ENCODE results near the gene CDCA3. TPM values are rescaled to one million over a fixed set of nuclear protein-coding genes. Genes with fewer than 3 reads are reported as not detected.

Gene CDCA3
- total RNA-seq, 1 experiment from 2014 or later: 110 TPM

DNA sequence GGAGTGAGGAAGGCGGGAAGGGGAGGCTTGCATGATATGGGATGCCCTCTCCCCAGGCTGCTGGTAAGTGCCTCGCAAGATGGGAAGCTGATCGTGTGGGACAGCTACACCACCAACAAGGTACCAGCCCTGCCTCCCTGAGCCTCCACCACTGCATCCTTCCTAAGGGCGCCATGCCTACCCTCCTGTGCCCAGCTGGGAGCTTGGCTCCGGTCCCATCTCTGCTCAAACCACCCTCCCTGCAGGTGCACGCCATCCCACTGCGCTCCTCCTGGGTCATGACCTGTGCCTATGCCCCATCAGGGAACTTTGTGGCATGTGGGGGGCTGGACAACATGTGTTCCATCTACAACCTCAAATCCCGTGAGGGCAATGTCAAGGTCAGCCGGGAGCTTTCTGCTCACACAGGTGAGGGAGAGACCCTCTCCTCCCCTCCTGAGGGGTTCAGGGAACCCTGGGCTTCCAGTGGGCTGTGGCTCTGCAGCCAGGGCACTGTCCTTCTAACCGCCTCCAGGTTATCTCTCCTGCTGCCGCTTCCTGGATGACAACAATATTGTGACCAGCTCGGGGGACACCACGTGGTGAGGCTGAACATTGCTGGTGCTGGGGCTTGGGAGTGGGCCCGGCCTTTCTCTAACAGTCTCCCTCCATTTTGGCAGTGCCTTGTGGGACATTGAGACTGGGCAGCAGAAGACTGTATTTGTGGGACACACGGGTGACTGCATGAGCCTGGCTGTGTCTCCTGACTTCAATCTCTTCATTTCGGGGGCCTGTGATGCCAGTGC lies 7.8 kb downstream of the CDCA3 start:
- DNase-seq: no peak
- no peaks in the 10 kb centered on the region for H3K27me3 ChIP-seq
- peaks cover 36% of the 10 kb centered on the region for H3K36me3 ChIP-seq
- H3K4me3 ChIP-seq: no peak overlapping the region
- H3K9me3 ChIP-seq: no peaks in the 10 kb centered on the region

GRCh38 chr12:6842075-6842474 lies 9.0 kb downstream of the CDCA3 start:
- no peak for DNase-seq
- no peaks in the 10 kb centered on the region for H3K9me3 ChIP-seq
- peaks cover 24% of the 10 kb centered on the region for H3K36me3 ChIP-seq
- H3K4me3 ChIP-seq: no peak overlapping the region
- H3K27me3 ChIP-seq: no peaks in the 10 kb centered on the region

GRCh38 chr12:6840761-6841515 lies 10.1 kb downstream of the CDCA3 start, which contains the start of gene GNB3:
GNB3 (plus strand) TSS chr12:6840925; CDS start chr12:6841288, 363 bp downstream.
- peaks cover 12% of the 10 kb centered on the region for H3K36me3 ChIP-seq
- no peak for DNase-seq
- no peaks in the 10 kb centered on the region for H3K9me3 ChIP-seq
- no peak within 1 kb of the TSS for H3K4me3 ChIP-seq
- no peaks in the 10 kb centered on the region for H3K27me3 ChIP-seq

DNA sequence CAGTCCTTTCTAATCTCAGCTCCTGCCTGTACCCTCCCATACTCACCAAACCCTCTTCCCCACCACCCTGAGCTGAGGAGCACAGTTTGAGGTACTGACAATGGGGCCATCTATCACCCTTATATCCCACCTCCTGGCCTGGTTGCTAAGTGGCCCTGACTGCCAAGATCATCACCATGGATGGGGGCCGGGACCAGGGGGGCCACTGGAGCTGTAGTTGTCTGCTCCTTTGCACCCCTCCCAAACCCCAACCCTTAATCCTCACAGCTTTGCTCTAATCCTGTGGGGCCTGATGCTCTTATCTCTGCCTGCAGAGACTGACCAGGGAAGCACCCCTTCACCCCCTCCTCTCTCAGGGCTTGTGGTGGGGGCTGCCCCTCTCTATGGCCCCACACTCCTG lies 10.8 kb downstream of the CDCA3 start:
- no peaks in the 10 kb centered on the region for H3K9me3 ChIP-seq
- H3K4me3 ChIP-seq: no peak overlapping the region
- DNase-seq: no peak
- peaks cover 9% of the 10 kb centered on the region for H3K36me3 ChIP-seq
- no peaks in the 10 kb centered on the region for H3K27me3 ChIP-seq

GRCh38 chr12:6839482-6840201 lies 11.4 kb downstream of the CDCA3 start:
- Histone ChIP-seq H3K27me3 (no peaks in the 10 kb centered on the region), H3K9me3 (no peaks in the 10 kb centered on the region), H3K4me3 (no peak overlapping the region), H3K36me3 (peaks cover 7% of the 10 kb centered on the region)
- no peak for DNase-seq

- H3K27me3 ChIP-seq: no peaks in the 10 kb centered on the region
- no peaks in the 10 kb centered on the region for H3K9me3 ChIP-seq
- H3K4me3 ChIP-seq: no peak overlapping the region
- DNase-seq: no peak
- peaks cover 6% of the 10 kb centered on the region for H3K36me3 ChIP-seq
Measured at GRCh38 chr12:6838854-6839253, 12.2 kb downstream of the CDCA3 start.

DNA sequence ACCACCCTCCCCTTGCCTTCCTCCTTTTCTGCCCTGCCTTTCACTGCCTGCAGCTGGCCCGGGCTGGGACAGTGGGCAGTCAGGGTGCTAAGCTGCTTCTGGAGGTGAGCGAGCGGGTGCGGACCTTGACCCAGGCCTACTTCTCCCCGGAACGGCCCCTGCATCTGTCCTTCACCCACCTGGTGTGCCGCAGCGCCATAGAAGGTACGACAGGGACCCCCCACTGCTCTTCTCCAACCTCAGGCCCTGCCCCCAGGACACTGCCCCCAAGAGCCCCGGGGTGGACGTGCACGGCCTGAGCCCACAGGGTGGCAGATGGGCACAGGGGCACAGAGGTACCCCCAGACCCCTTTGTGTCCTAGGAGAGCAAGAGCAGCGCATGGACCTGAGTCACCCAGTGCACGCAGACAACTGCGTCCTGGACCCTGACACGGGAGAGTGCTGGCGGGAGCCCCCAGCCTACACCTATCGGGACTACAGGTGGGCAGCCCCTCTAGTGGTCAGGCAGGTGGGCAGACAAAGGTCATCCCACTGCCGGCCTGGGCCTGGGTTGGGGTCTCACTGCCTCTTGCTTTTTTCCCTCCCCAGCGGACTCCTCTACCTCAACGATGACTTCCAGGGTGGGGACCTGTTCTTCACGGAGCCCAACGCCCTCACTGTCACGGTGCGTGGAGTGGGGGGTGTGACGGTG lies 13.6 kb downstream of the CDCA3 start:
- no peak for DNase-seq
- no peaks in the 10 kb centered on the region for H3K27me3 ChIP-seq
- H3K9me3 ChIP-seq: no peaks in the 10 kb centered on the region
- H3K36me3 ChIP-seq: peaks cover 11% of the 10 kb centered on the region
- H3K4me3 ChIP-seq: no peak overlapping the region

- H3K4me3 ChIP-seq: no peak overlapping the region
- H3K9me3 ChIP-seq: no peaks in the 10 kb centered on the region
- no peak for DNase-seq
- peaks cover 8% of the 10 kb centered on the region for H3K36me3 ChIP-seq
- H3K27me3 ChIP-seq: no peaks in the 10 kb centered on the region
Measured at GRCh38 chr12:6836851-6837250, 14.2 kb downstream of the CDCA3 start.

- Histone ChIP-seq H3K9me3 (no peaks in the 10 kb centered on the region), H3K36me3 (peaks cover 14% of the 10 kb centered on the region), H3K27me3 (no peaks in the 10 kb centered on the region), H3K4me3 (no peak overlapping the region)
- no peak for DNase-seq
Measured at GRCh38 chr12:6834873-6835272, 16.2 kb downstream of the CDCA3 start.

GRCh38 chr12:6834254-6834653 lies 16.8 kb downstream of the CDCA3 start:
- no peak for DNase-seq
- peaks cover 14% of the 10 kb centered on the region for H3K36me3 ChIP-seq
- H3K27me3 ChIP-seq: no peaks in the 10 kb centered on the region
- H3K9me3 ChIP-seq: no peaks in the 10 kb centered on the region
- H3K4me3 ChIP-seq: no peak overlapping the region

- Histone ChIP-seq H3K9me3 (no peaks in the 10 kb centered on the region), H3K4me3 (no peak overlapping the region), H3K27me3 (no peaks in the 10 kb centered on the region), H3K36me3 (peaks cover 14% of the 10 kb centered on the region)
- no peak for DNase-seq
Measured at GRCh38 chr12:6833189-6833890, 17.7 kb downstream of the CDCA3 start.

DNA sequence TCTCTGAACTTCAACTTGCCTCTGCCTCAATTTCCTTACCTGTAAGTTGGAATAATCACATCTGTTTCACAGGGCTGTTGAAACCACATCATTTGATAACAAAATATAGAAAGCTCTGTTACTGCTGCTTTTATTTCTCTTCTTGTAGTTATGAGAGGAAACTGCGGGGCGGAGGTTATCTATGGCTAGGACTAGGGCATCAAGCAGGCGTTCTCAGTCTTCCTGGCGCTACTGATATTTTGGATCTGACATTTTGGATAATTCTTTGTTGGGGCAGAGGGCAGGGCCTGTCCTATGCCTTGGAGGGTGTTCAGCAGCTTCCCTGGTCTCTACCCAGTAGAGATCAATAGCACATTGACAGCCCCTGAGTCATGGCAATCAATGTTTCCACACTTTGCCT lies 19.0 kb downstream of the CDCA3 start:
- Histone ChIP-seq H3K36me3 (peaks cover 14% of the 10 kb centered on the region), H3K27me3 (no peaks in the 10 kb centered on the region), H3K4me3 (no peak overlapping the region), H3K9me3 (no peaks in the 10 kb centered on the region)
- DNase-seq: no peak

DNA sequence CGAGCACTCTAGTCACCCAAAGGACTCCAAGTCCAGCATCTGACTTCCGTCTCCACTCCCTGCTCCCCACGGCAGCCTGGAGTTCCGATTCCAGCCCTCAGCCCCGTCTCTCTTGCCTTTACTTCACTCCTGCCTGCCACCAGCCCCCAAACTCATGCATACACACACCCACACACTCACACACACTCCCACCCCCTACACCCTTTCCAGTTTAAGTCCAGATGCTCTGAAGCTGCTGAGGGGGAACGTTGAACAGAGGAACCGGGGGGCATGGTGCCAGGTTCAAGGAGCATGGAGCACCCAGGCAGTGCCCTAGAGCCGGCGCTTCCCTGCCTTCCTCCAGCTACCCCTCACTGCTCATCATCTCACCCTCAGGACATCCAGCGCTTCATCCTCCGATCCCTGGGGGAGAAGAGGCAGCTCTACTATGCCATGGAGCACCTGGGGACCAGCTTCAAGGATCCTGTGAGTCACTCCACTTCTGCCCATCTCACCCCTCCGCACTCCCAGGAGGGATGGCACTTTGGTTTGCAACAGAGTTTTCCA lies 19.6 kb downstream of the CDCA3 start:
- H3K4me3 ChIP-seq: no peak overlapping the region
- no peaks in the 10 kb centered on the region for H3K9me3 ChIP-seq
- H3K27me3 ChIP-seq: no peaks in the 10 kb centered on the region
- H3K36me3 ChIP-seq: peaks cover 14% of the 10 kb centered on the region
- DNase-seq: no peak

DNA sequence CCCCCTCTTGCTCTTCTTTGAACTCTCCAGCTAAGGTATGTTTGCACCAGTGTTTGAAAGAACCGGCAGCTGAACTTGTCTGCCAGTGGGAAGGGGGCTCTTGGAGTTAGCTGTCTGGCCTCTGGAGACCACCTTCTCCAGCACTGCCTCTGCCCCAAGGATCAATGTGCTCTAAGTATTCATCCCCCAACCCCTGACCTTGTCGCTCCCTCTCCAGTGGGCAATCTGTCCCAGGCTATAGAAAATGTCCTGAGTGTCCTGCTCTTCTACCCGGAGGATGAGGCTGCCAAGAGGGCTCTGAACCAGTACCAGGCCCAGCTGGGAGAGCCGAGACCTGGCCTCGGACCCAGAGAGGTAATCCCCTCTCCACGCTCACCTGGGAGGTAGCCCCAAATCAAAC lies 20.1 kb downstream of the CDCA3 start:
- no peaks in the 10 kb centered on the region for H3K27me3 ChIP-seq
- no peak for DNase-seq
- H3K36me3 ChIP-seq: peaks cover 14% of the 10 kb centered on the region

GRCh38 chr12:6830286-6830890 lies 20.7 kb downstream of the CDCA3 start:
- Histone ChIP-seq H3K36me3 (peaks cover 14% of the 10 kb centered on the region), H3K9me3 (no peaks in the 10 kb centered on the region), H3K27me3 (no peaks in the 10 kb centered on the region), H3K4me3 (no peak overlapping the region)
- DNase-seq: no peak

More for the DNA sequence above, 20.1 kb downstream of the CDCA3 start:
- H3K9me3 ChIP-seq: no peaks in the 10 kb centered on the region
- no peak overlapping the region for H3K4me3 ChIP-seq

Measured in MG63 (cell line).